Activated CD8-positive, alpha-beta memory T cell treated with anti-CD3 and anti-CD28 coated beads, Interleukin-2, amount 50 U/mL, for 1 hour (primary cell): Measurements from ENCODE around the gene SPINT3.

Source experiments
- DNase-seq: peaks from one replicate; pipeline ENCODE4 v3.0.0-alpha.2; 2020; ENCODE audit errors: extremely low read depth

Gene SPINT3

GRCh38 chr20:45515147-45515913, at the start of gene SPINT3:
Gene SPINT3, minus strand, starts transcription at chr20:45515622. Its CDS starts 14 bp downstream, at chr20:45515608.
- no peak for DNase-seq

GRCh38 chr20:45564760-45565276, 49.4 kb upstream of the SPINT3 start:
- no peak for DNase-seq

GRCh38 chr20:45555198-45555597, 39.8 kb upstream of the SPINT3 start:
- DNase-seq, result no peak

- no peak for DNase-seq
These were observed 37.0 kb upstream of the SPINT3 start for GRCh38 chr20:45552456-45552855.

- no peak for DNase-seq
These were observed 35.3 kb upstream of the SPINT3 start for GRCh38 chr20:45550765-45551164.

GRCh38 chr20:45548410-45548809, 33.0 kb upstream of the SPINT3 start:
- no peak for DNase-seq

GRCh38 chr20:45547206-45547770, 31.9 kb upstream of the SPINT3 start, which contains the start of gene EPPIN:
Gene EPPIN, minus strand, starts transcription at chr20:45547401. Its CDS starts 44 bp downstream, at chr20:45547357.
- DNase-seq, result no peak

GRCh38 chr20:45545754-45546453, 30.5 kb upstream of the SPINT3 start:
- DNase-seq, result no peak

- no peak for DNase-seq
These were observed 29.9 kb upstream of the SPINT3 start for GRCh38 chr20:45545351-45545750.

- no peak for DNase-seq
These were observed 24.0 kb upstream of the SPINT3 start, which contains the start of gene WFDC6 for GRCh38 chr20:45539382-45539781. Gene WFDC6, minus strand, starts transcription at chr20:45539482. Its CDS starts 75 bp downstream, at chr20:45539407.

- DNase-seq, result no peak
These were observed 22.9 kb upstream of the SPINT3 start for GRCh38 chr20:45538209-45538799.

GRCh38 chr20:45527294-45527693, 11.9 kb upstream of the SPINT3 start:
- DNase-seq, result no peak

- DNase-seq, result no peak
These were observed 8.4 kb upstream of the SPINT3 start for GRCh38 chr20:45523821-45524220.

- DNase-seq, result no peak
These were observed 2.9 kb upstream of the SPINT3 start for GRCh38 chr20:45518282-45518681.

GRCh38 chr20:45510242-45510862, 5.1 kb downstream of the SPINT3 start:
- DNase-seq, result no peak

- DNase-seq, result no peak
These were observed 6.3 kb downstream of the SPINT3 start for GRCh38 chr20:45509091-45509490.

- DNase-seq, result no peak
These were observed 7.1 kb downstream of the SPINT3 start for GRCh38 chr20:45508068-45508886.

GRCh38 chr20:45507011-45507820, 8.2 kb downstream of the SPINT3 start:
- no peak for DNase-seq

GRCh38 chr20:45506398-45506797, 9.0 kb downstream of the SPINT3 start:
- DNase-seq, result no peak

GRCh38 chr20:45503403-45503802, 12.0 kb downstream of the SPINT3 start:
- no peak for DNase-seq
